Caco-2 (cell line): ENCODE measurements around the gene AGR2. TPM values are rescaled to one million over a fixed set of nuclear protein-coding genes. Genes with fewer than 3 reads are reported as not detected.

Source experiments
- BruUV-seq: library from RNA; stranded (reverse); fragments of 400-500 nt; replicated peaks from 2 replicates; lab custom pipeline; 2021; lab: Mats Ljungman, UMichigan
- CTCF ChIA-PET: fragments of 300-600 bp; sonication (Branson Sonifier 250); formaldehyde crosslinking; loops from one replicate; lab custom pipeline; 2022; ENCODE audit warnings: antibody characterized with exemption; lab: Charles Lee
- POLR2A ChIA-PET: fragments of 300-600 bp; sonication (Branson Sonifier 250); formaldehyde crosslinking; loops from one replicate; lab custom pipeline; 2022; ENCODE audit warnings: antibody characterized with exemption; lab: Charles Lee
- DNase-seq, 2 experiments: peaks; one replicate each; pipeline versions ENCODE4 v3.0.0 to v3.0.0-alpha.2; 2020 to 2022
- H3K27me3 ChIP-seq: replicated peaks from 2 replicates; pipeline ENCODE4 v1.6.0; 2011; ENCODE audit warnings: low read length; ENCODE audit not compliant: control insufficient read depth, insufficient read depth
- H3K36me3 ChIP-seq: 2 replicates; pipeline ENCODE4 v1.5.1; 2011; ENCODE audit warnings: low read length; ENCODE audit not compliant: control insufficient read depth, insufficient read depth
- H3K4me1 ChIP-seq: fragments of 250-450 bp; sonication (Bioruptor Pico); 2 replicates; pipeline ENCODE4 v1.5.1; 2020; ENCODE audit warnings: mild to moderate bottlenecking
- H3K4me3 ChIP-seq: 2 replicates; pipeline ENCODE4 v1.5.1; 2011; ENCODE audit warnings: low read depth, mild to moderate bottlenecking, control low read depth, low read length
- H3K9me3 ChIP-seq: fragments of 250-450 bp; sonication (Bioruptor Pico); 2 replicates; pipeline ENCODE4 v1.5.1; 2020; ENCODE audit warnings: mild to moderate bottlenecking, moderate library complexity
- H3K27ac Mint-ChIP-seq: one replicate; pipeline ENCODE4 v1.8.0; 2022; ENCODE audit warnings: mixed read lengths; ENCODE audit not compliant: unreplicated experiment
- H3K27me3 Mint-ChIP-seq: one replicate; pipeline ENCODE4 v1.8.0; 2022; ENCODE audit warnings: mixed read lengths; ENCODE audit not compliant: insufficient read depth, unreplicated experiment
- H3K36me3 Mint-ChIP-seq: one replicate; pipeline ENCODE4 v1.8.0; 2022; ENCODE audit warnings: mild to moderate bottlenecking, mixed read lengths; ENCODE audit not compliant: insufficient read depth, unreplicated experiment
- H3K4me1 Mint-ChIP-seq: one replicate; pipeline ENCODE4 v1.8.0; 2022; ENCODE audit warnings: low read depth, mixed read lengths; ENCODE audit not compliant: unreplicated experiment
- H3K4me3 Mint-ChIP-seq: one replicate; pipeline ENCODE4 v1.8.0; 2022; ENCODE audit warnings: mild to moderate bottlenecking, moderate library complexity, mixed read lengths; ENCODE audit not compliant: unreplicated experiment
- H3K9me3 Mint-ChIP-seq: one replicate; pipeline ENCODE4 v1.8.0; 2022; ENCODE audit warnings: mixed read lengths; ENCODE audit not compliant: unreplicated experiment
- CTCF ChIP-seq, 2 experiments: fragments of 200-600 bp in 1 of 2; IDR thresholded peaks; 1 replicate in 1 of 2; 2 replicates in 1 of 2; pipeline versions ENCODE4 v1.5.1 to v1.8.0; 2011 to 2022; ENCODE audit warnings: antibody characterized with exemption in 1 of 2, control low read depth in 1 of 2, inconsistent platforms in 1 of 2, low read depth in 1 of 2, low read length in 1 of 2, mild to moderate bottlenecking in 1 of 2, moderate library complexity in 1 of 2; ENCODE audit not compliant: insufficient read depth in 1 of 2, severe bottlenecking in 1 of 2, unreplicated experiment in 1 of 2
- intact Hi-C: fragments of 100-400 bp; cut with micrococcal nuclease; formaldehyde crosslinking; loops from one replicate; pipeline ENCODE4 v1.10.0; 2022; ENCODE audit not compliant: unreplicated experiment
- total RNA-seq: library from RNA; stranded (reverse); gene quantifications from 2 replicates; pipeline ENCODE4 v1.2.3, GENCODE V29; 2022

The AGR2 gene
- total RNA-seq, 1 experiment from 2014 or later, result 343 TPM

- no peaks in the 10 kb centered on the region for H3K27me3 ChIP-seq
- no peaks in the 10 kb centered on the region for H3K27me3 Mint-ChIP-seq
- peaks cover 6% of the 10 kb centered on the region for H3K36me3 ChIP-seq
- peak in 1 of 2 experiments; percentile 49 for DNase-seq
- peaks cover 50% of the 10 kb centered on the region for H3K4me1 ChIP-seq
- peak overlapping the region; percentile 92 for H3K27ac Mint-ChIP-seq
- intact Hi-C loops, result loop anchor here (1.0 to 5.0 kb wide), 2 partner anchors 43 to 493 kb away; partner anchors contain the start of gene AHR
- peak overlapping the region; percentile 42 for H3K4me3 ChIP-seq
- CTCF ChIA-PET, result interaction anchor here (1.0 to 3.3 kb wide), 3 partner anchors 46 to 114 kb away, joined by 4 to 23 read pairs (median 7); no protein-coding TSS in a partner anchor
- H3K4me1 Mint-ChIP-seq, result peaks cover 27% of the 10 kb centered on the region
- no peak for TF ChIP-seq CTCF (IDR thresholded peaks at IDR 0.05; ENCODE audit: insufficient read depth in 1 of 2, low read depth in 1 of 2, low read length in 1 of 2, severe bottlenecking in 1 of 2, unreplicated experiment in 1 of 2)
- BruUV-seq, result TSS peak; percentile 58
- POLR2A ChIA-PET, result no interaction called here
- no peaks in the 10 kb centered on the region for H3K9me3 ChIP-seq
- H3K36me3 Mint-ChIP-seq, result peaks cover 8% of the 10 kb centered on the region
- H3K4me3 Mint-ChIP-seq, result peak overlapping the region; percentile 74
- peaks cover 8% of the 10 kb centered on the region for H3K9me3 Mint-ChIP-seq
Observed at GRCh38 chr7:16803881-16804673, 722 bp downstream of the AGR2 start.

GRCh38 chr7:16803125-16803524 lies 1.7 kb downstream of the AGR2 start:
- DNase-seq, result no peak
- POLR2A ChIA-PET, result no interaction called here
- no peaks in the 10 kb centered on the region for H3K27me3 ChIP-seq
- Mint-ChIP-seq H3K36me3 (peaks cover 8% of the 10 kb centered on the region), H3K4me3 (peak overlapping the region; percentile 74), H3K9me3 (peaks cover 6% of the 10 kb centered on the region), H3K27me3 (no peaks in the 10 kb centered on the region), H3K27ac (no peak overlapping the region), H3K4me1 (peaks cover 24% of the 10 kb centered on the region)
- intact Hi-C loops, result loop anchor here (5.0 kb wide), 1 partner anchor 494 kb away; the partner anchor contains the start of gene AHR
- TF ChIP-seq CTCF (IDR thresholded peaks at IDR 0.05; ENCODE audit: insufficient read depth in 1 of 2, low read depth in 1 of 2, low read length in 1 of 2, severe bottlenecking in 1 of 2, unreplicated experiment in 1 of 2), result no peak
- H3K4me1 ChIP-seq, result peaks cover 41% of the 10 kb centered on the region
- peak overlapping the region; percentile 42 for H3K4me3 ChIP-seq
- peaks cover 7% of the 10 kb centered on the region for H3K36me3 ChIP-seq
- BruUV-seq, result no TSS peak
- H3K9me3 ChIP-seq, result no peaks in the 10 kb centered on the region
- CTCF ChIA-PET, result interaction anchor here (2.0 to 3.3 kb wide), 2 partner anchors 108 to 115 kb away, joined by 7 to 23 read pairs; no protein-coding TSS in a partner anchor

GRCh38 chr7:16801579-16801978 lies 3.2 kb downstream of the AGR2 start:
- BruUV-seq, result no TSS peak
- DNase-seq, result no peak
- H3K4me3 ChIP-seq, result no peak overlapping the region
- ChIA-PET CTCF (interaction anchor here (0.5 to 3.3 kb wide), 10 partner anchors 8 to 269 kb away, joined by 3 to 23 read pairs (median 6); no protein-coding TSS in a partner anchor), POLR2A (interaction anchor here (0.6 to 1.0 kb wide), 3 partner anchors 25 to 496 kb away, joined by 3 to 5 read pairs (median 4); no protein-coding TSS in a partner anchor)
- TF ChIP-seq CTCF (IDR thresholded peaks at IDR 0.05; ENCODE audit: insufficient read depth in 1 of 2, low read depth in 1 of 2, low read length in 1 of 2, severe bottlenecking in 1 of 2, unreplicated experiment in 1 of 2), result no peak
- Mint-ChIP-seq H3K9me3 (no peaks in the 10 kb centered on the region), H3K27ac (peak overlapping the region; percentile 13), H3K27me3 (no peaks in the 10 kb centered on the region), H3K4me1 (peaks cover 16% of the 10 kb centered on the region), H3K4me3 (peak overlapping the region; percentile 20), H3K36me3 (peaks cover 12% of the 10 kb centered on the region)
- H3K36me3 ChIP-seq, result peaks cover 9% of the 10 kb centered on the region
- intact Hi-C loops, result loop anchor here (1.0 to 5.0 kb wide), 4 partner anchors 90 to 496 kb away; partner anchors contain the start of gene AHR
- no peaks in the 10 kb centered on the region for H3K9me3 ChIP-seq
- H3K4me1 ChIP-seq, result peaks cover 34% of the 10 kb centered on the region
- no peaks in the 10 kb centered on the region for H3K27me3 ChIP-seq
